Ovary (tissue), 10 donors: Measurements from ENCODE around the gene NRCAM. TPM values are rescaled to one million over a fixed set of nuclear protein-coding genes. Genes with fewer than 3 reads are reported as not detected.
"Not testable (repeated sequence)": the region's sequence is repeated elsewhere in the genome, so short reads cannot be mapped to it uniquely, and the experiment has no call there.

ENCODE experiments used
- DNase-seq, 5 donors: peaks; one replicate each; pipeline ENCODE4 v3.0.0-alpha.2; 2019 to 2020
- H3K27ac ChIP-seq, 2 donors: fragments of 200-600 bp; one replicate each; pipeline versions ENCODE4 v1.5.1 to v1.8.0; 2019 to 2022
- H3K27me3 ChIP-seq: fragments of 200-600 bp; one replicate; pipeline ENCODE4 v1.8.0; 2022
- H3K36me3 ChIP-seq: fragments of 200-600 bp; sonication (generic); one replicate; pipeline ENCODE4 v1.5.1; 2019
- H3K4me1 ChIP-seq: one replicate; pipeline ENCODE4 v1.8.1; 2013; ENCODE audit warnings: mild to moderate bottlenecking, moderate library complexity; ENCODE audit not compliant: insufficient read depth
- H3K4me3 ChIP-seq: fragments of 200-600 bp; sonication (generic); one replicate; pipeline ENCODE4 v1.5.1; 2017
- H3K9me3 ChIP-seq, 2 donors: fragments of 200-600 bp in 1 of 2; sonication (generic) in 1 of 2; one replicate each; pipeline versions ENCODE4 v1.5.1 to v1.8.1; 2013 to 2019; ENCODE audit warnings: mild to moderate bottlenecking in 1 of 2, moderate library complexity in 1 of 2
- CTCF ChIP-seq, 3 donors: fragments of 450-650 bp in 2 of 3; fragments of 200-600 bp in 1 of 3; IDR thresholded peaks; one replicate each; pipeline versions ENCODE4 v1.5.1 to v1.8.0; 2016 to 2022; ENCODE audit warnings: antibody characterized with exemption in 3 of 3, mild to moderate bottlenecking in 1 of 3
- EP300 ChIP-seq: sonication (generic); formaldehyde crosslinking; IDR thresholded peaks from one replicate; pipeline ENCODE4 v1.6.1; 2017; ENCODE audit warnings: antibody characterized with exemption
- POLR2A ChIP-seq: fragments of 450-650 bp; IDR thresholded peaks from one replicate; pipeline ENCODE4 v1.6.1; 2017; ENCODE audit warnings: antibody characterized with exemption, mild to moderate bottlenecking, moderate library complexity
- WGBS, 3 donors: extraction: QIAGEN DNeasy Blood & Tissue Kit in 1 of 3; methylation state at CpG; one replicate each; pipeline versions ENCODE4 v1.1.5 to v1.1.7; 2013 to 2017; 5-methylcytosine and 5-hydroxymethylcytosine counted together
- intact Hi-C, 4 donors: fragments of 100-400 bp; cut with DNase I; formaldehyde crosslinking; loops; one replicate each; pipeline versions ENCODE4 v1.11.0 to v1.15.1; 2022 to 2023
- long read RNA-seq, 3 donors: library from polyadenylated mRNA in 2 of 3; unstranded in 2 of 3; transcript quantifications; one replicate each; pipeline ENCODE4 v2.0.0 and lab custom pipeline, GENCODE V29; 2021 to 2026
- polyA plus RNA-seq, 2 donors: library from polyadenylated mRNA; stranded (reverse); fragments of 200-250 nt in 1 of 2; fragments of 350-450 nt in 1 of 2; fragmentation: Illumina TruSeq in 1 of 2; extraction: RNeasy Lipid Tissue Mini Kit (QIAGEN cat#74804) in 1 of 2; gene quantifications; one replicate each; pipeline ENCODE4 v1.2.3, GENCODE V29; 2013 to 2014
- total RNA-seq, 7 donors: library from RNA; depleted of rRNA in 2 of 7; stranded (reverse); fragments of >200 nt in 2 of 7; fragmentation: NEBNext Ultra II Directional in 3 of 7; extraction: Animal tissue kit (Norgen Biotek cat#: 25700) in 3 of 7; gene quantifications; one replicate each; pipeline versions ENCODE4 v1.1.0 to v1.2.4, GENCODE V29; 2016 to 2023
- donor health status: DM: no; HTN: no; CAD: no; lungs with moderate emphysema.
- donor health status: DM: no; HTN: no; CAD: no.
- donor health status: Bipolar disorder and iron deficiency.
- donor health status: DM: yes; HTN: yes; CAD: no.
- donor health status: DM: no; HTN: no; CAD: no.
- donor health status: DM: yes; HTN: yes; CAD: no.

The NRCAM gene
- total RNA-seq, result 10 to 100 TPM in 2 of 7 donors, 1 to 10 TPM in 4, under 1 TPM in 1; 0.61 to 14.8 (median 3.3) TPM
- 1 to 10 TPM; 1.3 to 2.3 TPM for polyA plus RNA-seq
- long read RNA-seq, donor 1, partial matches to known transcripts, result 1 of 1 reads
- long read RNA-seq, donor 1, other reads (novel, unspliced or antisense), result 0 of 1 reads
- long read RNA-seq, donor 2, full-length matches to known transcripts, result 1 of 52 reads
- long read RNA-seq, donor 2, partial matches to known transcripts, result 35 of 52 reads
- long read RNA-seq, donor 2, other reads (novel, unspliced or antisense), result 16 of 52 reads
- long read RNA-seq, donor 3, full-length matches to known transcripts, result 6 of 18 reads
- long read RNA-seq, donor 3, partial matches to known transcripts, result 6 of 18 reads
- long read RNA-seq, donor 3, other reads (novel, unspliced or antisense), result 6 of 18 reads

- Histone ChIP-seq H3K27ac (no peak within 1 kb of the TSS), H3K4me1 (peaks cover 4% of the 10 kb centered on the region), H3K36me3 (no peaks in the 10 kb centered on the region), H3K9me3 (no peaks in the 10 kb centered on the region), H3K4me3 (peak within 1 kb of the TSS; percentile 21), H3K27me3 (no peaks in the 10 kb centered on the region)
- 0 to 1% (median 0%) methylated on average over 10 to 81 of the region's 81 CpGs for WGBS, 3 donors
- DNase-seq, result peak; percentile 11 to 57 (median 41)
- intact Hi-C loops, result no loop called here
- TF ChIP-seq POLR2A (no peak), CTCF (IDR thresholded peaks at IDR 0.05) (no peak), EP300 (no peak)
Observed at GRCh38 chr7:108455998-108456677, at the start of gene NRCAM. TSS of gene NRCAM (minus strand) at chr7:108456436. CDS start at chr7:108240064, 216,372 bp downstream.

- H3K27me3 ChIP-seq, H3K4me1 ChIP-seq, intact Hi-C loops, H3K36me3 ChIP-seq, H3K27ac ChIP-seq, H3K4me3 ChIP-seq, DNase-seq, H3K9me3 ChIP-seq: not testable (repeated sequence)
- 95 to 100% (median 97%) methylated on average over 3 of the region's 3 CpGs for WGBS, 3 donors
Observed at GRCh38 chr7:108504576-108504975, 48.3 kb upstream of the NRCAM start.

- H3K4me1 ChIP-seq, result no peaks in the 10 kb centered on the region
- DNase-seq, result no peak
- TF ChIP-seq POLR2A (no peak), EP300 (no peak), CTCF (IDR thresholded peaks at IDR 0.05) (no peak)
- intact Hi-C loops, result no loop called here
- no peak overlapping the region for H3K27ac ChIP-seq
- H3K36me3 ChIP-seq, result no peaks in the 10 kb centered on the region
- 87 to 92% (median 89%) methylated on average over 5 of the region's 5 CpGs for whole genome bisulfite sequencing, 3 donors
- H3K9me3 ChIP-seq, result no peaks in the 10 kb centered on the region
- H3K27me3 ChIP-seq, result no peaks in the 10 kb centered on the region
- H3K4me3 ChIP-seq, result no peak overlapping the region
Observed at GRCh38 chr7:108503112-108504026, 47.1 kb upstream of the NRCAM start.

- Histone ChIP-seq H3K4me3 (no peak overlapping the region), H3K9me3 (no peaks in the 10 kb centered on the region), H3K4me1 (no peaks in the 10 kb centered on the region), H3K27ac (no peak overlapping the region), H3K27me3 (no peaks in the 10 kb centered on the region), H3K36me3 (no peaks in the 10 kb centered on the region)
- intact Hi-C loops, result loop anchor here in 1 of 4 donors (10.0 kb wide), 1 partner anchor 315 kb away; no protein-coding TSS in a partner anchor
- TF ChIP-seq EP300, result no peak
- WGBS, 3 donors, result 91 to 100% (median 97%) methylated on average over 1 of the region's 1 CpG
- no peak for DNase-seq
Observed at GRCh38 chr7:108499566-108499965, 43.3 kb upstream of the NRCAM start.

- Histone ChIP-seq H3K27ac (no peak overlapping the region), H3K36me3 (no peaks in the 10 kb centered on the region), H3K9me3 (no peaks in the 10 kb centered on the region), H3K4me1 (no peaks in the 10 kb centered on the region), H3K4me3 (no peak overlapping the region), H3K27me3 (no peaks in the 10 kb centered on the region)
- DNase-seq, result no peak
- intact Hi-C loops, result loop anchor here in 1 of 4 donors (10.0 kb wide), 1 partner anchor 314 kb away; no protein-coding TSS in a partner anchor
- TF ChIP-seq CTCF (IDR thresholded peaks at IDR 0.05), result no peak
- no peak for TF ChIP-seq POLR2A
- no peak for TF ChIP-seq EP300
- 83 to 84% (median 84%) methylated on average over 6 of the region's 6 CpGs for WGBS, 3 donors
Observed at GRCh38 chr7:108498481-108498880, 42.2 kb upstream of the NRCAM start.
